AG09319 (cell line): ENCODE results near the gene NLRP1.

Source experiments
- DNase-seq: peaks from one replicate; pipeline ENCODE4 v3.0.0-alpha.2; 2010; ENCODE audit warnings: low read depth; ENCODE audit errors: extremely low read depth
- CTCF ChIP-seq: IDR thresholded peaks from 2 replicates; pipeline ENCODE4 v1.5.1; 2011; ENCODE audit warnings: low read depth, mild to moderate bottlenecking, inconsistent platforms, low read length, moderate library complexity

NLRP1 gene

GRCh38 chr17:5485270-5486205, 98.8 kb downstream of the NLRP1 start, which contains the start of gene DERL2:
Gene DERL2 (minus strand): TSS chr17:5486178. CDS start chr17:5486161, 17 bp downstream.
- TF ChIP-seq CTCF, result no peak
- DNase-seq, result no peak

GRCh38 chr17:5481451-5481850, 102.9 kb downstream of the NLRP1 start:
- no peak for DNase-seq

DNA sequence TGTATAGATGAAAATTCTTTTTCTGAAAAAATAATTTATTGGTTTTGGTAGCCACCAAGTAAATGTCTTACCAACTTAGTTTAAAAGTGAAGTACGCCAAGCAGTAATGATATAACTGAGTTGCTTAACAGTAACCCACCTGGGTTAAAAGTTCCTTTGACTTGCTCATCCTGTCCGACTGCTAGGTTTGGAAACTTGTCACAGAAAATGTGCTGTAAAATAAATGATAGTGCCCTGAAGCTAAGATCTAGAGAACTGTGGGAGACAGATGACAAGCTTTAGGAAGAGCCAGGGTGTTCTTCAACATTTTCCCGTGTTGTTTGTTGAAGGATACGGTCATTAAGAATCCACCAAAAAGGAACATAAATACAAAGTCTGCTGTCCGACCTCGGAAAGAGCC, 103.3 kb downstream of the NLRP1 start:
- no peak for TF ChIP-seq CTCF

More at GRCh38 chr17:5481451-5481850, 102.9 kb downstream of the NLRP1 start:
- TF ChIP-seq CTCF, result no peak

DNA sequence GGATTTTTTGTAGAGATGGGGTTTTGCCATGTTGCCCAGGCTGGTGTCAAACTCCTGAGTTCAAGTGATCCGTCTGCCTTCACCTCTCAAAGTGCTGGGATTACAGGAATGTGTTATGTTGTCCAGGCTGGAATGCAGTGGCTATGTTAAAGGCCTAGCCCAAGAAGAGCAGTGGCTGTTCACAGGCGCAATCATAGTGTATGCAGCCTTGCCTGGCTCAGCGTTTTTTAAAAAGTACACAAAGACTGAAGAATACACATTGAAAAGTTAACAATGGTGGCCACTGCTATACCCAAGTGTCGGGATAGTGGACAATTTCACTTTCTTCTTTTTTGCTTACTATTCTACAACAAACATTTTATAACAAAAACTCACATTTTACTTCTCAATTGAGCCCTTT, 105.3 kb downstream of the NLRP1 start:
- no peak for TF ChIP-seq CTCF
- no peak for DNase-seq

More for the DNA sequence above, 103.3 kb downstream of the NLRP1 start:
- DNase-seq, result no peak

DNA sequence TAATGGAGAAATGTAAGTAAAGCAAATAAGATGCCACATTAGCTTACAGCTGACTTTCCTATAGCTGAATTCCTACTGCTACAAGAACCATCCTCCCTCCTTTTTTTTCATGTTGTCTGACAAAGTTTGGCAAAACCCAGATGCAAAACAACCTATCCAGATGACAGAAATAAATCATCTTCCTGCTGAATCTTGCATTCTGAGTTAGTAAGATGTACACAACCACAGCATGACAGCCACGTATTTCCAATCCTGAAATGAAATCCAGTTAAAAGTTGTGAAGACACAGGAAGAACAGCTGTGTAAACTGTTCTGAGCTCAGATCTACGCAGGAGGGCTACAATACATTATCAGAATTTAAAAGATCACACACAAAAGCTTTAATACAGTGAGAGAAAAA, 110.4 kb downstream of the NLRP1 start:
- TF ChIP-seq CTCF, result no peak
- no peak for DNase-seq

- no peak for DNase-seq
- no peak for TF ChIP-seq CTCF
Observed at GRCh38 chr17:5472511-5472910, 111.8 kb downstream of the NLRP1 start.

DNA sequence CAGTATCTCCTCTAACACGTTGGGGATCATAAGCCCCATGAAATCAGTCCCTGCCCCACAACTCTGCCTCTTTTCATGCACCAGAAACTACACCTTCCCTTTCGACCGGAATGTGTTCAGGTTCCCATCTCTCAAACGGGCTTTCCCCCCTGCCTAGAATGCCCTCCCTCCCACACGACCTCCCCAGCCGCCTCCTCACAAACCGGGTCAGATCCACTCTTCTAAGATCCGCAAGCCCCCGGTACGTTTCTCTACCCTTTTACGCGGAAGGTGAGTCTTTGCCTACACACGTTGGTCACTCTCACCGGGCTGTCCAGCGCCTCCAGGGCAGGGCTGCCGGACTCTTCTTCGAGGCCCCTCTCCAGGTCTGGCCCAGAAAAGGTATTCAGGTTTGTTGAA, 116.2 kb downstream of the NLRP1 start:
- TF ChIP-seq CTCF, result no peak
- no peak for DNase-seq
